ENCODE data around the gene VPS26B.

DNA sequence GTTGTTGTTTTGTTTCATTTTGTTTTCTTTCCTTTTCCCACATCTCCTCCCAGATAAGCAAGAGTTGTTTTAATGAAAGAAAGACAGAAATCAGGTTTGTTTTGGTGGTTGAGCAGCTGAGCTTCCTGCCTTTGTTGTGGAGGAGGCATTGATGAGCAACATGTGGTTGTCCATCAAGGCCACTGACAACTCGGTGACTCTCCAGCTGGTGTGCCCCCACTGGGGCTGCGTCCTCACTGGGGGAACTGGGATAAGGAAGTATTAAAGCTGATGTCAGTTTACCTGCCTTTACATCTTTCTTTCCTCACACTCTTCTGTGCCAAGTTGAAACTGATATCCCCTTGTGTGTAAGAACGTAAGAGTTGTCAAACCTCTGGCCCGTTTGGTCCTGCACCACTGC is 5.9 kb downstream of the VPS26B start:
- TF ChIP-seq POLR2AphosphoS5 (IDR thresholded peaks at IDR 0.05) (no peak), POLR2A (IDR thresholded peaks at IDR 0.05) (no peak), EP300 (IDR thresholded peaks at IDR 0.05) (no peak)
- TF ChIP-seq, protein P1, sequence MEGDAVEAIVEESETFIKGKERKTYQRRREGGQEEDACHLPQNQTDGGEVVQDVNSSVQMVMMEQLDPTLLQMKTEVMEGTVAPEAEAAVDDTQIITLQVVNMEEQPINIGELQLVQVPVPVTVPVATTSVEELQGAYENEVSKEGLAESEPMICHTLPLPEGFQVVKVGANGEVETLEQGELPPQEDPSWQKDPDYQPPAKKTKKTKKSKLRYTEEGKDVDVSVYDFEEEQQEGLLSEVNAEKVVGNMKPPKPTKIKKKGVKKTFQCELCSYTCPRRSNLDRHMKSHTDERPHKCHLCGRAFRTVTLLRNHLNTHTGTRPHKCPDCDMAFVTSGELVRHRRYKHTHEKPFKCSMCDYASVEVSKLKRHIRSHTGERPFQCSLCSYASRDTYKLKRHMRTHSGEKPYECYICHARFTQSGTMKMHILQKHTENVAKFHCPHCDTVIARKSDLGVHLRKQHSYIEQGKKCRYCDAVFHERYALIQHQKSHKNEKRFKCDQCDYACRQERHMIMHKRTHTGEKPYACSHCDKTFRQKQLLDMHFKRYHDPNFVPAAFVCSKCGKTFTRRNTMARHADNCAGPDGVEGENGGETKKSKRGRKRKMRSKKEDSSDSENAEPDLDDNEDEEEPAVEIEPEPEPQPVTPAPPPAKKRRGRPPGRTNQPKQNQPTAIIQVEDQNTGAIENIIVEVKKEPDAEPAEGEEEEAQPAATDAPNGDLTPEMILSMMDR (IDR thresholded peaks at IDR 0.05), result no peak

Data from stomach (tissue), 4 donors.